Stimulated activated CD4-positive, alpha-beta T cell treated with anti-CD3 and anti-CD28 coated beads, Interleukin-4, amount 100 ng/mL, for 48 hours (primary cell): ENCODE results near the gene HACD3.
A peak's percentile ranks its signal among the peaks of the same experiment; 100 is the strongest.
"Not testable (repeated sequence)": the region's sequence is repeated elsewhere in the genome, so short reads cannot be mapped to it uniquely, and the experiment has no call there.

Experiments used
- DNase-seq, 2 donors: peaks; one replicate each; pipeline ENCODE4 v3.0.0-alpha.2; 2020; ENCODE audit warnings: low read depth in 2 of 2

HACD3 gene

GRCh38 chr15:65549288-65549687 lies 19.0 kb downstream of the HACD3 start:
- DNase-seq: not testable (repeated sequence)

- no peak for DNase-seq
Measured at GRCh38 chr15:65550681-65551098, 20.4 kb downstream of the HACD3 start.

- no peak for DNase-seq
Measured at GRCh38 chr15:65551183-65551582, 20.9 kb downstream of the HACD3 start.

- DNase-seq: not testable (repeated sequence)
Measured at GRCh38 chr15:65552851-65553250, 22.6 kb downstream of the HACD3 start.

- DNase-seq: no peak
Measured at GRCh38 chr15:65553691-65554090, 23.4 kb downstream of the HACD3 start.

GRCh38 chr15:65556622-65557021 lies 26.4 kb downstream of the HACD3 start:
- DNase-seq: no peak

- DNase-seq: no peak
Measured at GRCh38 chr15:65558336-65558735, 28.1 kb downstream of the HACD3 start.

GRCh38 chr15:65558997-65559760 lies 28.9 kb downstream of the HACD3 start:
- no peak for DNase-seq

- no peak for DNase-seq
Measured at GRCh38 chr15:65559941-65560340, 29.7 kb downstream of the HACD3 start.

GRCh38 chr15:65561934-65562333 lies 31.7 kb downstream of the HACD3 start:
- DNase-seq: no peak

GRCh38 chr15:65569728-65570127 lies 39.5 kb downstream of the HACD3 start:
- DNase-seq: no peak

- DNase-seq: no peak
Measured at GRCh38 chr15:65571971-65572370, 41.7 kb downstream of the HACD3 start.

GRCh38 chr15:65576664-65577063 lies 46.4 kb downstream of the HACD3 start:
- DNase-seq: no peak

GRCh38 chr15:65577129-65577996 lies 47.1 kb downstream of the HACD3 start:
- DNase-seq: no peak

- DNase-seq: no peak
Measured at GRCh38 chr15:65578904-65579728, 48.9 kb downstream of the HACD3 start.

- DNase-seq: no peak
Measured at GRCh38 chr15:65579762-65580161, 49.5 kb downstream of the HACD3 start.

- no peak for DNase-seq
Measured at GRCh38 chr15:65580287-65580686, 50.0 kb downstream of the HACD3 start.

- DNase-seq: peak in 1 of 2 donors; percentile 11
Measured at GRCh38 chr15:65583701-65584100, 53.4 kb downstream of the HACD3 start.

GRCh38 chr15:65584241-65584640 lies 54.0 kb downstream of the HACD3 start:
- DNase-seq: no peak

GRCh38 chr15:65587094-65587493 lies 56.8 kb downstream of the HACD3 start:
- no peak for DNase-seq

GRCh38 chr15:65595960-65596359 lies 65.7 kb downstream of the HACD3 start:
- DNase-seq: no peak

- DNase-seq: no peak
Measured at GRCh38 chr15:65598468-65598867, 68.2 kb downstream of the HACD3 start.
